GM19438 (cell line): ENCODE data around the gene IQGAP2.

Experiments used
- ATAC-seq: cut with Tn5 transposase; IDR thresholded peaks from one replicate; pipeline ENCODE4 v1.9.1; 2021; ENCODE audit warnings: low read depth; ENCODE audit not compliant: unreplicated experiment

Gene IQGAP2

DNA sequence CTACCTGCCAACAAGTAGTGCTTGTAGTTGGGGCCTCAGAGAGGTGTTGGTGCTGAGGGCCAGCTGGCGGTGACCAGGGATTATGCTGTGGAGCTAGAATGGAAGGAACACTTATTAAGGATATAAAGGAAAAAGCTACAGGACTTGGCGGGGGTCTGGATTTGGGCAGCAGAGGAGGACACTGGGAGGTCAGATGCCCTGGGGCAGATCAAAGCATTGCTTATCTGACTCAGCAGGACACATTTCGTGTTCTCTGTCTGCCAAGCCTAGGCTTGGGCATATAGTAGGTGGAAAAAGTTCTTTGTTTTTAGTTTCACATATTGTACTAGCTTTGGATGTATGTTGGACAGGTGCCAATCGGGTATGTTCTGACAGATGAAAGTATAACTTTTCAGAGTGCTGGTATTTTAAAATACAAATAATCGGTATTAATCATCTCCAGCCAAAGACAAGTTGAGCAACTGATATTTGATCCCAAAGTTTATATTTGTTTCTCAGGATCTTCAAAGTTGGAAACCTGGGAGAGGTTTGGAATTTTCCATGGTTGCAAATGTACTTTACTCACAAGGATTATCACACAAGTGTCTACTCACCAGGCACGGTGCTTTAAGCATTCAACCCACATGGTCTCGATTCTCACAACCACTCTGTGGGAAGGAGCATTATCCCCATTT is 69.4 kb downstream of the IQGAP2 start:
- ATAC-seq, result no peak

DNA sequence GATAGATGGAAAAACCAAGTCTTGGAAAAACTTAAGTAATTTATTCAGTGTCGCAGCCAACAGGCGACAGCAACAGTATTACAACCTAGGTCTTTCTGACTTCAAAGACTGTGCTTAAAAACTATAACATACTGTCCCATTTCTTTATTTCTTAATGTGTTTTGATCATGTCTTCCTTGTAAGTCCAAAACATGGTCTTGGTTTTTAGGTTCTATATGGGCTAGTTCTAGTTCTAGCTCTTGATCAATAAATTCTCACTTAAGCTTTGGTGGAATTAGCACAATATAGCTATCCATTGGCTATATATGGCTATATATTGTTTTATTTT is 69.9 kb downstream of the IQGAP2 start:
- ATAC-seq, result no peak

DNA sequence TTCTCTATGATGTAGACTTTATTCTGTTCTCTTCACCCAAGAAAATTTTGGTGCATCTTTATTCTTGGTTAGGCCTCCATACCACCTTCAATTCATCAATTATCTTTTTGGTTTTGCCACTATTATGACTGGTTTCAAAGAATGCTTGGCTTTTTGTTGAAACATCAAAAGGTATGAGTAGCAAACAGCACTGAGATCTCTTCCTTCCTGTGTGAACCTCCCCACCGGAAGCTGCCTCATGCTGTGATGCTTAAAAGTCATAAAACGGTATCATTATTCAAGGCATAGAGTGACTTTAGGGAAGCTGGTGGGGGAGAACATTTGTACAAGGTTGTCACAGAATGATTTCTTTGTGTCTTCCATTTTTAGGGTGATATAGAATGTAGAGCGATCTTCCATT is 70.6 kb downstream of the IQGAP2 start:
- ATAC-seq, result no peak

DNA sequence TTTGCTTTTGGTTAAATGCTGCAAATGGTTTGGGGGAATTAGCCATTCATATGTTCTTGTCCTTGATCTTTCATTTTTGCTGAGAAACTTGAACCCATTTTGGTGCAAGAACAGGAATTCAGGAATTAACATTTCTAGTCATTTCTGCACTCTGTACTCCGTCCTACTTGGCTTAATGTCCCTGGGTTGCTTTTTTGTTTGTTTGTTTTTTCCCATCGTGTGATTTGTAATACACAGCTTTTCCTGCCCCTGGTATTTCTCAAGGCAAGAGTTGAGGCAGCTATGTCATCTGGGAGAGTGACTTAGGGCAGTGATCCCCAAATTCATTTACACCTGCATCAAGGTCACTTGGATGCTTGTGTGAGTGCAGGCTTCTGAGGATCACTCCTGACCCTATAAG is 71.3 kb downstream of the IQGAP2 start:
- no peak for ATAC-seq

DNA sequence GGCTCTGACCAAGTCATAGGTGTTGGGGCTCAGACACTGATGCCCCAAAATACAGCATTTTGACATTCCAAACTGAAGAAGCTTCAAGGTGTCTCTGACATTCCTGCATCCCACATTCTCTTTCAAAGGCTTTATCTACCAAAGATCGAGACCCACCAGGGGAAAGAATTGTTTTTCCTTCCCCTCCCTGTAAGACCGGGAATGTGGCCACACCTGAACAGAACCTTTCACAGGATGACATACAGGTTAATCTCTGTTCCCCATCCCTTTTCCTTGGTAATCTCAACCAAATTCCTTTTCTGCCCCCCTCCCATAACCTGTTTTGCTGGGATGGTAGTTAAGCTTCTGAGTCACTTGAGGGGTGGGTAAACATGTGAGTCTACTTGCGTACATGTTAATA is 72.3 kb downstream of the IQGAP2 start:
- ATAC-seq, result no peak

DNA sequence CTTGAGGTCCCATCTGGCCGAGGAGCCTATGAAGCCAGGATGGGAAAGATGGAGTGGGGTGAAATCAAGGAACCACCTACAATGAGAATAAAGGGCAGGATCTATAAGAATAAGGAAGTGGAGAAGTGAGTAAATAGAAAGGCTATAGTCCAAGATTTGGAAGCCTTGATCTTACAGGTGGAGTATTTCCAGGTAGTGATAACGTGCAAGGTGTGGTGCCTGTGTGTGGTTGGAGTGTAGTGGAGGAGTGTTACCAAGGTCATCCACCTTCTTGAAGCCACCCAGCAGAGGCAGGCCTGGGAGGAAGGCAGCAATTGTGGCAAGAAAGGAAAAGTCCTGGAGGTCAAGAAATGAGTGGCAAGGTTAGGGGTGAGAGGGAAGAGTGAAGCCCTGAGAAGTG is 72.9 kb downstream of the IQGAP2 start:
- ATAC-seq, result no peak

DNA sequence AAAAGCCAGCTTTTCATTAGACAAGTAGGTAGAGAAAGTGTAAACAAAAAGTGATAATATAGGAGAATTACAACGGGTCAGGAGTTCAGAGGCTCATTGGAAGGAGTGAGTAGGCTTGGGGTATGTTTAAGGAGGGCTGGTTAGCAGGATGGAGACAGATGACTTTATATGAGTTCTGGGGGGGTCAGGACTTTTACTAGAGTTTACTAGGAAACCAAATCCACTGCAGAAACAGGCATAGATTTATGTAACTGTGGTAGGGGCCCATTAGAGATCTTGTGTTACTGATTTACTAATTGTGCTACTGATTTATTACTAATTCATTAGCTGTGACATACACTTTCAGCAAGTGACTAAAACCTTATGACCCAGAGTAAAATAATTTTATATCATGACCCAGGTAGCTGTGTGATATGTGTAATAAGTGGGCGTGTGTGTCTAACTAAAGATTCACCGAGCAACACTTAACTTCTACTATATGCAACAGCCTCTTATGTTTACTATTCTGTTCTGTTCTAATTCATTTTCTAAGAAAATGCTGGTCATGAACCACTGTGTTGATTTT is 73.5 kb downstream of the IQGAP2 start:
- ATAC-seq, result no peak

DNA sequence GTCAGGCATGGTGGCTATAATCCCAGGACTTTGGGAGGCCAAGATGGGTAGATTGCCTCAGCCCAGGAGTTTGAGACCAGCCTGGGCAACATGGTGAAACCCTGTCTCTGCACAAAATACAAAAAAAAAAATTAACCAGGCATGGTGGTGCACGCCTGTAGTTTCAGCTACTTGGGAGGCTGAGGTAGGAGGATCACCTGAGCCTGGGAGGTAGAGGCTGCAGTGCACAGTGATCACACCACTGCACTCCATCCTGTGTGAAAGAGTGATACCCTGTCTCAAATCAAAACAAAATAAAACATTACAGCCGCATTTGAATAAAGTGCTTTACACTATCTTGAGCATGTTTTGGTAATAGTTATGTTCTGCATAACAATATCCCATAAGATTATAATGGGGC is 74.0 kb downstream of the IQGAP2 start:
- no peak for ATAC-seq

DNA sequence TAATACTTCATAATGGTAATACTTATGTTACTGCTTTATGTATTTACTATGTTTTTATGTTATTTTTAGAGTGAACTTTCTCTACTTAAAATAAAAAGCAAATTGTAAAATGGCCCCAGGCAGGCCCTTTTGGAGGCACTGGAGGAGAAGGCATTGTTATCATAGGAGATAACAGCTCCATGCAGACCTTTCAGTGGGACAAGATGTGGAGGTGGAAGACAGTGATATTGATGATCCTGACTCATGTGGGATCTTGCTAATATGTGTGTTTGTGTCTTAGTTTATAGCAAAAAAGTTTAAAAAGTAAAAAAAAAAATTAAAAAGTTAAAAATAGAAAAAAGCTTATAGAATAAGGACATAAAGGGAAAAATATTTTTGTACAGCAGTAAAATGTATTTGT is 74.5 kb downstream of the IQGAP2 start:
- no peak for ATAC-seq

DNA sequence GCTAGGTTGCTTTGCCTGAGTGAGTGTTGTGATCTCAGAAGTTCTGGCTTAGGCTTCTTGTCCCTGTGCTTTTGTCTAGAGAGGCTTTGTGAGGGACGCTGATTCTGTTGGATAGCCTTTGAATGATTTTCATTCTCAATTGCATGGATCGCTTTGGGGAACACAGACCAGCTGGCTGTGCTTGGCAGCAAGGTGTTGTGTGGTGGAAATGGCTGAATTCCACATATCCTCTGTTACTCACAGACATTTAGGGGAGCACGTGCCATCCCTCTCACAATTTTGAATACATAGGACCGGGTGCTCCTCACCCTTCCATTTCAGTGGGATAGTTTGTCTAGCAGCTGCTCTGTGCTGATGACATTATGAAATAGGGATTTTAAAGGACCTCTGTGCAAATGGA is 76.2 kb downstream of the IQGAP2 start:
- ATAC-seq, result no peak

DNA sequence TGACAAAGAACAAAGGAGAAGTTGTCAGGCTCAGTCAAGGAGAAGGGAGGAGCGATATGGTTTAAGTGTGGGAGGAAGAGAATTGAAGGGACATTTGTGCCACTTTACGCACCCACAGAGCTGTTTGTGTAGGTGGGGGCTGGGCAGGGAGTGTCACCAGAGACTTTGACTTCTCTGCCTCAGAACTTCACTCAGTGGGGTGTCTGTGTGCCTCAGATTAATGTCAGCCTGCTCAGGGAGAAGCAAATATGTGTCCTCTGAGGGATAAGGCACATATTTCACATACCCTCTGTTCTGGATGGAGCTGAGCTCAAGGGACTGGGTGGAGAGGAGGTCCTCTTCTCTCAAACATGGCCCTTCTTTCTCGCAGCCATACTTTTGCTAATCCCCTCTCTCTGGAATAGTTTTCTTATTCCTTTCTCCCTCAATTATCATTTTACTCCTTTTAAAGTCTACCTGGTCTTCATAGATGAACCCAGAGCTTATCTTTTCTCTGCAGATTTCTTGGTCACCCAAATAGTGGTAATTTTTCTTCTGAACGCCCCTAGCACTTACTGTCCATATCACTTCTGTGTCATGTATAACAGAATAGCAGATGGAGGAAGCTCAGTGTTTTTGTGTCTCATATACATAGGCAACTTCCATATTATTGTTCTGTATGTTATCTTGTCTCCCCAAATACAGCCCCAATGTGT is 77.0 kb downstream of the IQGAP2 start:
- ATAC-seq, result no peak

DNA sequence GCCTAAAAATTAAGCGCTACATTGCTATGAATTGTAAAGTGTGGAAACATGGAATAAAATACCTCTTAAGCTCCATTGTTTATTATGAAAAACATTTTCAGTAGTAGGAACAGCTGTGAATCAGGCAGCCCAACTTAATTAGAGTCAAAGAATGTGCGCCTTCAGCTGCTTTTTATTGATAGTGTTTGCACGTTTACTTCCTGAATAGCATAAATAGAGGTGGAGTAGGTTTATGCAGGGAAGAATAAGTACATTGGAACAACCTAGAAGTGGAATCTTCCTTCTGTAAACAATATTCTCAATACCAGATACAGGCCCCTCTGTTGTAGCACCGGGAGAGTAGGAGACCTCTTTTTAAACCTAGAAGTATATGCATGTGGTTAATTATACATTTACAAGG is 79.9 kb downstream of the IQGAP2 start:
- no peak for ATAC-seq

DNA sequence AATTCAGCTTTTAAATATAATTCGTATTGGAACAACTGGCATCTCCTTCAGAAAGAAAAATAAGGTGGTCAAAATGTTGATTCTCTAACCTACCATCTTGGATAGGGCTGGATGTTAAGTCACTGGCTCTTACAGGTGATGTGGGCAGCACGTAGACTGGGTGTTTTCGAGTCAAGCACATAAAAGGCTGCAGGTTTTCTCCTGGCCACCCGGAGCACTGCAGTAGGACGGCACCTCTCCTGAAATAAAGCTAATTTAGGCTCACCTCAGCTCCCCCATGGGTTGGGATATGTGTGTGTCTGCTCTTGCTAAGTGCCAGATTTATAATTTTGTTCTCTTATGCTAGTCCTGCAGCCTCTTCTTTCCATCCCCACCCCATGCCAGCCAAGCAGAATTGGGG is 80.3 kb downstream of the IQGAP2 start:
- no peak for ATAC-seq

DNA sequence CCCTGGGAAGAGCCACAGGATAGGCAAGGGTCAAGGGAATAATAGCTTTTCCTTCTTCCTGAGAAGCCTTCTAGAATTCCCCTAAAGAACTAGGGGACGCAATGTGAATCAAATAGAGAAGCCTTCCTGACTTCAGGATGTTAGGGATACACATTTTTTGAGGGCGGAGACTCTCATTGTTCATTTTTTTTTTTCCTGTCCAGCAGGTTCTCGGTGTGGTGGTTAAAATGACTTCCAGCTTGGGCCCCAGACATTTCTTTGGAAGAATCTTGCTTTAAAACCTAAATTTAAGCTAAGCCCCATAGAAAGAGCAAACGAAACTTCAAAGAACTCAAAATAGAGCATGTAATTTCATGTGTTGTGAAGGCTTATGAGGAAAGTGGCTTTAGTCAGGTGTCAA is 80.8 kb downstream of the IQGAP2 start:
- no peak for ATAC-seq

DNA sequence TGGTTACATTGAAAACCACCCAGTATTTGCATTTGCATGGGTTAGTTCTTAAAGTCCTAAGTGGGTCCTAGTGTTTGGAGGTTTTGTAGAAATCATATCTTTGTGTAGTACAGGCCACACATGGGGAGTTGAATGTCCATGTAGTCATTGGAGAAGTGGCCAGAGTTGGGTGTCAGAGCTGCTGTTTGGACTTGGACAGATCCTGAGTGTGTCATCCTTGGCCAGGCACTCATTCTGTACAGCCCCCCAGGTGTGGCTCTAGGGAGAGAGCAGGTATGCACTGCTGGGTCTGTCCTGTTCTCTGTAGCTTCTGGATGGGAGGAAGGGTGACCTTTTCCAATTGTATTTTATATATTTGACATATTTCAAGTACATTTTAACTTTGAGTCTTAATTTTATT is 82.4 kb downstream of the IQGAP2 start:
- no peak for ATAC-seq

DNA sequence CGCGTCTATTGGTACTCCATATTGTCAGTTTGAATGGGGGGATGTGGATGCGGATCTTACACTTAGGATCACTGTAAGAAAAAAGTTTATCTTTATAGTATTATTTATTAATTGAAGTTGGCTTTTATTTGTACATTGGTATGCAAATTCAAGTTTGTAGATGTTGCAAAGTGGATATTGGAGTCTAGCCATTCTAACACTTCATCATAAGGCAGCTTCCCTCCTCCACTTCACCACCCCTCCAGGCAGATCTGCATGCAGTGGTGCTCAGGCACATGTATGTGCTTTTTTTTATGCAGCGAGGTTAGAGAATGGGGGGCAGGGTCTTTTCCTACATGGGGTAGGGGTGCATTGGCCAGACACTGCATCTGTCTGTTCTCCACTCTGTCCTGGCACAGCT is 84.3 kb downstream of the IQGAP2 start:
- ATAC-seq, result no peak

DNA sequence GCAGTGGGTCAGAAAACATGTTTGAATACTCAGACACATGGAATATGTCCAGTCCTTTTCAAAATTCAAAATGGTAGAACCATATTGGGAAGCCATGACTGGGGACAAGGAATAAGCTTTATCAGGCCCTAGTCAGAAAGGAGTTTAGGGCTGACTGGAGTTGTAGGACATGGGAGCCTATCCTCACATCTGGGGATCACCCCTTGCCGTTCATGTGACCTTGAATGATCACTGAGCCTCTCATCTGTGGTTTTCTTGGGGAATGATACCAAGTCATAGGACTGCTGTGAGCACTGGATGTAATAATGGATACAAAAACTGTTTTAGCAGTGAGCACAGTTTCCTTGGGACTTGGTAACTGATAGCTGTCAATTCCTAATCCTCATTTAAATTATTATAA is 84.7 kb downstream of the IQGAP2 start:
- no peak for ATAC-seq

DNA sequence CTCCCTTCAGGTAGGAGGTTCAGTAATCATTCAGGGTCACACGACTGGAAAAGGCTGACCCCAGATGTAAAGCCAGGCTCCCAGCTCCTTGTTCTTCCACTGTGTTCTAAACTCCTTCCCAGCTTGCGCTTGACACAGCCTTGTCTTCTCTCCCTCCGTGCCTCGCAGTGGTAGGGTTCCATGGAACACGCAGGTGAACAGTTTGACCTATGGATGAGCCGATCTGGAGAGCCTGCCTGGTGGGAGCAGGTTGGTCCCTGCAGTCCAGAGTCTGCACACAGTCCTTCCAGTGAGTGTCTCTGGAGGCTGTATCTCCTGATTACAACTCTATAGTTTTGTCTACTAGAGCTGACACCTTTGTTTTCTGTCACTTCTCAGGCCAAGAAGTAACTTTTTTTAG is 85.9 kb downstream of the IQGAP2 start:
- no peak for ATAC-seq

DNA sequence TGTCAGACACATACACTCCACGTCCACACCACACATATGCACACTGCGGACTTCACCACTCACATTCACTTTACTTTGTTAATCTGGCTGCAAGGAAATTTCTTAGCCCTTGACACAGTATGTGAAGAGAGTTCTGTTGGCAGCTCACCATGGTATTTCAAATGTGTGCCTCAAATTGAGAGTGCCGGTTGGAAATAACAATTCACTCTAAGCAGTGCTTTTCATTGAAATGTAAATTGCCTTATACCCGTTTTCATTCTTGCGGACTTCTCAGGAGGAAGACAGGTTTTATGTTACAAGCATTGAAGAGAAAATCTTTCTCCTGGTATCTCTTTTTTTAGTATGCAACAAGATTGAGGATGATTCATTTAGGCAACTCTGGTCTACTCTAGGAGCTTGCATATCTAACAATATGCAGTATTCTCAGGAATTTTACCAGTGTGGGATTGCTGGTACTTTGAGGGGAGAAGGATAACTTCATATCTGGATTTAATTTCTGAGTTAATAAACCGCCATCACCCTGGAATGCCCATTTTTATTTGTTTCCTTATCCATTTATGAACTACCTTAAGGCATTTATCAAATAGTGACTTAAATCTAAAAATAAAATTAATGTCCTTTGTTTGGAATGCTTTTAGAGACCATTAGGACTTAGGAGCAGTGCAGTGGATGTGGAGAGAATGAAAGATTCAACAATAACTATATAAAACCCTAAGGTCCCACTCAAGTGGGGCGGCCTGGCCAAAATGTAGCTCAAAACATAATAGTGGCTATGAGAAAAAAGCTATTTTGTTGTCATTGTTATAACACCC is 87.0 kb downstream of the IQGAP2 start:
- no peak for ATAC-seq

DNA sequence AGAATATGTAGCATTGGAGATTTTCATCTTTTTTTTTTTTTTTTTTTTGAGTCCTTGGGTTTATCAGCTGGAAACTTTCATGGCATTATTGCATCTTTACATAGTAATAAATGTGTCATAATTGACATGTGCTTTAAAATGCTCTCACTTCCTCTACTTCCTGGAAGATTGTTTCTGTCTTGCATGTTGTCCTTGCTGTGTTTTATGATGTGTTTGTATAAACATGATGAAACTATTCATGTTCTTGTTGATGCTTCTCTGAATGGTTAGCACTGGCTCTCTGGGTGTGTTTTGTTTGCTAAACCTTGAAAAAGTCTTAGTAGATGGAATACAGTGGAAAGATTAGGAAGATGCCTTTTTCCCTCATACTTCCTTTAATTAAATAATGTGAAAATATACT is 87.9 kb downstream of the IQGAP2 start:
- ATAC-seq, result no peak

DNA sequence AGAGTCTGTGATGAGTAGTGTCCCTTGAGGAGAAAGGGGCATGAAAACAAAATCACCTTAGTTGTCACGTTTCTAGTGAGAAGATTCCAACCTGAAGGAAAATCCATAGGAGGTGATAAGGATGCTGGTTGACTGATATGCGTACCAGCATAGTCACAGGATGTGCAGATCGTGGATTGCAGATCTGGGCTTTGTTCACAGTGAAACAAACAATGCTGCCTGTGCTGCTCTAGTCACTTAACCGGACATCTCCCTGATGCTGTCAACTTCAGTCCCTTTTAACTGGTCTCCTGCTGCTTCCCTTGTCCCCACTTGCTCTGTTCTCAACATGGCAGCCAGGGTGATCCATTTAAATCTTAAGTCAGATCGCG is 89.7 kb downstream of the IQGAP2 start:
- ATAC-seq, result no peak
